Keratinocyte (primary cell): ENCODE measurements around the gene PHLDB3. TPM values are rescaled to one million over a fixed set of nuclear protein-coding genes. Genes with fewer than 3 reads are reported as not detected.
A peak's percentile ranks its signal among the peaks of the same experiment; 100 is the strongest.

ENCODE experiments used
- DNase-seq: peaks from one replicate; pipeline ENCODE4 v3.0.0-alpha.2; 2011; ENCODE audit warnings: low read depth, missing footprints, low spot score
- FAIRE-seq: peaks from 2 replicates; lab custom pipeline; 2011; peaks lifted over from hg19 to GRCh38; lab: Jason Lieb, UNC
- H2AFZ ChIP-seq: 2 replicates; pipeline ENCODE4 v1.6.0; 2012; ENCODE audit warnings: low read length, control low read depth, inconsistent platforms; ENCODE audit not compliant: control insufficient read depth
- H3K27ac ChIP-seq: 2 replicates; pipeline ENCODE4 v1.5.1; 2011; ENCODE audit warnings: low read length; ENCODE audit not compliant: control insufficient read depth, insufficient read depth
- H3K27me3 ChIP-seq: 3 replicates; pipeline ENCODE4 v1.6.0; 2011; ENCODE audit warnings: low read length; ENCODE audit not compliant: control insufficient read depth, insufficient read depth; ENCODE audit errors: extremely low read depth
- H3K36me3 ChIP-seq, 2 experiments: 2 replicates in 1 of 2; 3 replicates in 1 of 2; pipeline ENCODE4 v1.5.1; 2011; ENCODE audit warnings: low read length in 2 of 2, mild to moderate bottlenecking in 1 of 2; ENCODE audit not compliant: control insufficient read depth in 2 of 2, insufficient read depth in 2 of 2; ENCODE audit errors: extremely low read depth in 1 of 2
- H3K4me1 ChIP-seq: 3 replicates; pipeline ENCODE4 v1.5.1; 2011; ENCODE audit warnings: low read length; ENCODE audit not compliant: control insufficient read depth, insufficient read depth; ENCODE audit errors: extremely low read depth
- H3K4me2 ChIP-seq: 3 replicates; pipeline ENCODE4 v1.6.0; 2011; ENCODE audit warnings: low read depth, low read length; ENCODE audit not compliant: control insufficient read depth, insufficient read depth; ENCODE audit errors: extremely low read depth
- H3K4me3 ChIP-seq, 3 experiments: fragments of 200-600 bp in 1 of 3; sonication (generic) in 1 of 3; 2 replicates in 2 of 3; 3 replicates in 1 of 3; pipeline ENCODE4 v1.5.1; 2011 to 2016; ENCODE audit warnings: low read length in 3 of 3, mild to moderate bottlenecking in 3 of 3, control low read depth in 2 of 3, inconsistent platforms in 1 of 3, low read depth in 1 of 3, mixed read lengths in 1 of 3, mixed run types in 1 of 3, moderate library complexity in 1 of 3; ENCODE audit not compliant: control insufficient read depth in 2 of 3, insufficient read depth in 2 of 3; ENCODE audit errors: extremely low read depth in 1 of 3
- H3K79me2 ChIP-seq: 2 replicates; pipeline ENCODE4 v1.6.0; 2012; ENCODE audit warnings: low read length; ENCODE audit not compliant: control insufficient read depth, insufficient read depth
- H3K9ac ChIP-seq: 3 replicates; pipeline ENCODE4 v1.6.0; 2011; ENCODE audit warnings: low read length; ENCODE audit not compliant: control insufficient read depth, insufficient read depth; ENCODE audit errors: extremely low read depth
- H3K9me1 ChIP-seq: 3 replicates; pipeline ENCODE4 v1.6.0; 2011; ENCODE audit warnings: low read length; ENCODE audit not compliant: control insufficient read depth, insufficient read depth; ENCODE audit errors: extremely low read depth
- H3K9me3 ChIP-seq: 2 replicates; pipeline ENCODE4 v1.5.1; 2012; ENCODE audit warnings: low read depth, low read length; ENCODE audit not compliant: control insufficient read depth
- H4K20me1 ChIP-seq: 3 replicates; pipeline ENCODE4 v1.6.0; 2011; ENCODE audit warnings: low read length; ENCODE audit not compliant: control insufficient read depth, insufficient read depth; ENCODE audit errors: extremely low read depth
- EZH2 ChIP-seq: IDR thresholded peaks from one replicate; pipeline ENCODE4 v1.6.1; 2012; ENCODE audit warnings: inconsistent platforms, mild to moderate bottlenecking, low read length, moderate library complexity
- dilution Hi-C: fragments of 300-500 bp; cut with MboI; formaldehyde crosslinking; loops from one replicate; pipeline ENCODE4 v1.7.0; 2020; ENCODE audit warnings: low sequenced_read_pairs; ENCODE audit not compliant: extremely low pct_ligation_motif_present
- polyA plus RNA-seq, 5 experiments: library from polyadenylated mRNA; depleted of rRNA in 3 of 5; stranded (reverse) in 3 of 5; stranded (forward) in 1 of 5; unstranded in 1 of 5; fragments of >200 nt; gene quantifications; 1 replicate in 1 of 5; 2 replicates in 3 of 5; 3 replicates in 1 of 5; pipeline versions ENCODE4 v1.2.1 to v1.2.3, GENCODE V29; 2011 to 2012; ENCODE audit warnings: missing spikeins in 2 of 5, low read depth in 1 of 5, low replicate concordance in 1 of 5
- TF ChIP-seq, protein P1 (sequence below), 3 experiments: IDR thresholded peaks in 1 of 3; conservative IDR thresholded peaks in 1 of 3; optimal IDR thresholded peaks in 1 of 3; 2 replicates in 2 of 3; 3 replicates in 1 of 3; pipeline versions ENCODE3 to v1.5.1; 2011; ENCODE audit warnings: low read length in 3 of 3, mild to moderate bottlenecking in 3 of 3, moderate library complexity in 2 of 3, control low read depth in 1 of 3, inconsistent platforms in 1 of 3; ENCODE audit not compliant: insufficient read depth in 2 of 3; ENCODE audit errors: extremely low read depth in 1 of 3

The PHLDB3 gene
- polyA plus RNA-seq, 1 donor (not counting 4 experiments of a cell fraction or from before 2014, with no cell fraction given): 6.7 TPM

DNA sequence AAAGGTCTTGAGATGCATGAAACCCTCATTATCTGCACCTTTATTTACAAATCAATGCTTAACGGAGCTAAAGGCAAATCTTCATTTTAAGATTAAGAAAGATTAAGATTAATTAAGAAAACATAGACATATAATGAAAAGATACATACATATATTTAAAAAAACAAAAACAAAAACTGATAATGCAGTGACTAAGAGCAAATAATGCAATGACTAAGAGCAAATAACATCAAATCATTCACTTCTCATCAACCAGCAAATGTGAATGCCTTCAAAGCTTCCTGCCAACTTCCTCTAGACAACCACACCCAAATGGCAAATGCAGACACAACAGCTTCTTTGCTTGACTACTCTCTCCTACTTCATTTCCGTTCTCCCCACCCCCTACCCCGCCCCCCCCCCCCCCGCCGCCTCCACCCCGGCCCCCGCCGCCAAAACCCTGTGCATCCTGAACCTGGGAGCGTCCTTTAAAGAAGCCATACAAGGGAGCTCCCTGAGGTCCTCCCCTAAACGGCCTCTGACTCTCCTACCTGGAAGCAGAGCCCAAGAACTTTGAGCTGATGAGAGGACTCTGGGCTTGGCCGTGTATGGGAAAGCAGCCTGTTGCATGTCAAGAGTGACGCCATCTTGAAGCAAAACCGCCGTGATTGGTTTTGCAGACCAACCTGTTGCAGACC lies 65.4 kb downstream of the PHLDB3 start:
- Histone ChIP-seq H3K79me2 (no peaks in the 10 kb centered on the region), H3K27ac (peak overlapping the region; percentile 85), H3K9ac (peak overlapping the region; percentile 57), H3K4me3 (peak overlapping the region in 1 of 3 experiments; percentile 44), H3K9me3 (peaks cover 2% of the 10 kb centered on the region), H3K36me3 (no peaks in the 10 kb centered on the region), H2AFZ (peak overlapping the region; percentile 65), H3K4me1 (peaks cover 17% of the 10 kb centered on the region), H4K20me1 (no peaks in the 10 kb centered on the region), H3K9me1 (no peaks in the 10 kb centered on the region), H3K27me3 (no peaks in the 10 kb centered on the region), H3K4me2 (peak overlapping the region; percentile 84)
- no peak for TF ChIP-seq EZH2
- TF ChIP-seq, protein P1, sequence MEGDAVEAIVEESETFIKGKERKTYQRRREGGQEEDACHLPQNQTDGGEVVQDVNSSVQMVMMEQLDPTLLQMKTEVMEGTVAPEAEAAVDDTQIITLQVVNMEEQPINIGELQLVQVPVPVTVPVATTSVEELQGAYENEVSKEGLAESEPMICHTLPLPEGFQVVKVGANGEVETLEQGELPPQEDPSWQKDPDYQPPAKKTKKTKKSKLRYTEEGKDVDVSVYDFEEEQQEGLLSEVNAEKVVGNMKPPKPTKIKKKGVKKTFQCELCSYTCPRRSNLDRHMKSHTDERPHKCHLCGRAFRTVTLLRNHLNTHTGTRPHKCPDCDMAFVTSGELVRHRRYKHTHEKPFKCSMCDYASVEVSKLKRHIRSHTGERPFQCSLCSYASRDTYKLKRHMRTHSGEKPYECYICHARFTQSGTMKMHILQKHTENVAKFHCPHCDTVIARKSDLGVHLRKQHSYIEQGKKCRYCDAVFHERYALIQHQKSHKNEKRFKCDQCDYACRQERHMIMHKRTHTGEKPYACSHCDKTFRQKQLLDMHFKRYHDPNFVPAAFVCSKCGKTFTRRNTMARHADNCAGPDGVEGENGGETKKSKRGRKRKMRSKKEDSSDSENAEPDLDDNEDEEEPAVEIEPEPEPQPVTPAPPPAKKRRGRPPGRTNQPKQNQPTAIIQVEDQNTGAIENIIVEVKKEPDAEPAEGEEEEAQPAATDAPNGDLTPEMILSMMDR (optimal IDR thresholded peaks at IDR 0.05 in 1 of 3, IDR thresholded peaks at IDR 0.05 in 1 of 3, conservative IDR thresholded peaks at IDR 0.05 in 1 of 3; ENCODE audit: extremely low read depth in 1 of 3, insufficient read depth in 2 of 3, low read length in 3 of 3): no peak
- dilution Hi-C loops: no loop called here
- DNase-seq (peak; percentile 76), FAIRE-seq (peak; percentile 90)

DNA sequence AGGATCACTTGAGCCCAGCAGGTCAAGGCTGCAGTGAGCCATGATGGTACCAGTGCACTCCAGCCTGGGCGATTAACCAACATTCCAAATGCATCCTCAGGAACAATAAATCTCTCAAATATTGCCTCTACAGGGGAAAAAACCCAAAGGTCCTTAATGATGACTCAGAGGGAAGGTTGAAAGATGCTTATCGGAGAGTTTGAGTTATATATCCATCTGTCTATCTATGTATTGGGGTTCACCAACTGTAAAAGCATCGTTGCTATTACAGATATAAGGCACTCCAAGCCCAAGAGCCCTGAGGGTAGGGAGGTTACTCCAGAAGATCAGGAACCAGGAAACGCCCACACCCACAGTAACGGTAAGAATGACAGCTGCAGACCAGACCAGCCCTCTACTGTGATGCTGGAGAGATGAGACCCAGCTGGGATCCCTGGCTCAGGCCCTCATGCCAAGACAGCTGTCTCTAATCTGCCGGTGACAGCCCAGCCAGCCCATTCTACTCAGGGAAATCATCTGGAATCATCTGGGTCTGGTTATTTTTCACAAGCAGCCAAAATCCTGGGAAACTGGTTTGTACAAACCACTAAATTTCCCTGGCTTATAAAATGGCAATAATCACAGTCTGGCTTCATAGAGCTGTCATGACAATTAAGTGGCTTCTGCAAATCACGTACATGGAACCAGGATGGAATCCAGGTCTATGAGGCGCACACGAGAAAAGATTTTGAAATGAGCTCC lies 66.1 kb downstream of the PHLDB3 start:
- Histone ChIP-seq H3K79me2 (no peaks in the 10 kb centered on the region), H3K9me3 (peaks cover 2% of the 10 kb centered on the region), H3K4me3 (peak overlapping the region in 1 of 3 experiments; percentile 44), H3K4me2 (peak overlapping the region; percentile 84), H3K27ac (peak overlapping the region; percentile 85), H2AFZ (peak overlapping the region; percentile 28), H4K20me1 (no peaks in the 10 kb centered on the region), H3K9me1 (no peaks in the 10 kb centered on the region), H3K4me1 (peaks cover 17% of the 10 kb centered on the region), H3K9ac (peak overlapping the region; percentile 57), H3K27me3 (no peaks in the 10 kb centered on the region), H3K36me3 (no peaks in the 10 kb centered on the region)
- FAIRE-seq (peak; percentile 81), DNase-seq (no peak)
- dilution Hi-C loops: no loop called here
- TF ChIP-seq, protein P1 (optimal IDR thresholded peaks at IDR 0.05 in 1 of 3, IDR thresholded peaks at IDR 0.05 in 1 of 3, conservative IDR thresholded peaks at IDR 0.05 in 1 of 3; ENCODE audit: extremely low read depth in 1 of 3, insufficient read depth in 2 of 3, low read length in 3 of 3): no peak
- no peak for TF ChIP-seq EZH2
